ENCODE results near the gene YJEFN3.

YJEFN3 gene

GRCh38 chr19:19498255-19498991 is 30.3 kb upstream of the YJEFN3 start:
- DNase-seq: no peak

GRCh38 chr19:19499272-19499995 is 29.3 kb upstream of the YJEFN3 start:
- no peak for DNase-seq

DNA sequence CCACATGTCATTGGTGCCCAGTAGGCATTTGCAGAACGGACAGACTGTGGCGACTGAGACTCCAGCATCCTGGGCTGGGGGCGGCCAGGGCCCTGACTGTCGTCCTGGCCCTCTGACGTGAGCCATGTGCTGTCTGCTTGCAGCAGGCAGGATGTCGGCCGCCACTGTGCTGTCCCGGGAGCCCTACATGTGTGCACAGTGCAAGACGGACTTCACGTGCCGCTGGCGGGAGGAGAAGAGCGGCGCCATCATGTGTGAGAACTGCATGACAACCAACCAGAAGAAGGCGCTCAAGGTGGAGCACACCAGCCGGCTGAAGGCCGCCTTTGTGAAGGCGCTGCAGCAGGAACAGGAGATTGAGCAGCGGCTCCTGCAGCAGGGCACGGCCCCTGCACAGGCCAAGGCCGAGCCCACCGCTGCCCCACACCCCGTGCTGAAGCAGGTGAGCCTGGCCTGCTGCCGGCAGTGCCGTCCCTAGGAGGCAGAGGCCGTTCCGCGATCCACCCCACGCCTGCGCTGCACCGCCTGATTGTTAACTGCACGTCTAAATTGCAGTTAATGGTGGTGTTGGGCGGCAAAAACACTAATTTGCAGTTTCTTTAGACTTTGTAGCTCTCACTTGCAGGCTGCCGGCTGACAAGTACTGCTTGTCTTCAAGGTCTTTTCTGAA is 27.6 kb upstream of the YJEFN3 start:
- DNase-seq: no peak

DNA sequence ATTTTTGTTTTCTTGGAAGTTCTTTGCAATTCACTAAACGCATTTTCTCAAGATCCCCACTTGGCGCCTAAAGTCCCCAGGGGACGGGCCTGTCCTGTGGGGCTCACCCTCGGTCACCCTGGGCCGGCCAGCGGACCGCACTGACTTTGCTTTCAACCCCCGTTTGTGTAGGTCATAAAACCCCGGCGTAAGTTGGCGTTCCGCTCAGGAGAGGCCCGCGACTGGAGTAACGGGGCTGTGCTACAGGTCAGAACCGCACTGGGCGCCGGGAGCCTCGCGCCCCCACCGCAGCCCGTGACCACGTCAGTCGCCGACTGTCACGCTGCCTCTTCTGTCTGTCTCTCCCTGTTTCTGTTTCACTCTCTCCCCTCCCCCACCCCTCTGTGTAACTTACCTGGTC is 26.9 kb upstream of the YJEFN3 start:
- DNase-seq: no peak

GRCh38 chr19:19502281-19502680 is 26.4 kb upstream of the YJEFN3 start:
- DNase-seq: no peak

- DNase-seq: no peak
Observed at GRCh38 chr19:19502808-19503602, 25.7 kb upstream of the YJEFN3 start.

GRCh38 chr19:19504754-19505668 is 23.7 kb upstream of the YJEFN3 start:
- DNase-seq: no peak

DNA sequence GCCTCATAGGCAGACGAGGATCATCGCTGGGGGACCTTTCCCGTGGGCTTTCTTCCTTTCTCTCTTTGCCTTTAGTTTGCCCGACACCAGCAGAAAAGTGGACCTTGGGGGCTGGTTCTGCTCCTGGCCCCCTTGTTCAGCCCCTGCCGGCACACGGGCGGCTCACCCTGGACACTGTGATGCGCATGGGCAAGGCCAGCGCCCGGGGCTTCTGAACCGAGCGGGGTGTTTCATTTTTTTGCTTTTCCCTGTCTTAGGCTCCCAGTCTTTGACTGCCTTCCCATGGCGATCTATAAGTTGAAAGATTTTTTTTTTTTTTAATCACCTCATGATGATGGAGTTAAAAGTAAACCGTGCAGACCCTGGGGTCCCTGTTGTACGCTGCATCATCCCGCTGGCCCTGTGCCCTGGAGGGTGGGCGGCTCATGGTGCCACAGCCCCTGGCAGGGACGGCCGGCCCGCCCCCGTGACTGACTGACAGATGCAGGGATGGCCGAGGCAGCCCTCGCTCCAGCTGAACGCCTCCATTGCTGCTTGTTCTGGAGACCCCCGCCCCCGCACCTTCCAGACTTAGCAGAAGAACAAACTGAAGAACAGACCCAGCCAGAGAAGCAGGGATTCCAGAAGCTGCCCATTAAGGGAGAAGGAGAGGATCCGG is 22.9 kb upstream of the YJEFN3 start:
- no peak for DNase-seq

GRCh38 chr19:19506592-19506991 is 22.1 kb upstream of the YJEFN3 start:
- DNase-seq: no peak

DNA sequence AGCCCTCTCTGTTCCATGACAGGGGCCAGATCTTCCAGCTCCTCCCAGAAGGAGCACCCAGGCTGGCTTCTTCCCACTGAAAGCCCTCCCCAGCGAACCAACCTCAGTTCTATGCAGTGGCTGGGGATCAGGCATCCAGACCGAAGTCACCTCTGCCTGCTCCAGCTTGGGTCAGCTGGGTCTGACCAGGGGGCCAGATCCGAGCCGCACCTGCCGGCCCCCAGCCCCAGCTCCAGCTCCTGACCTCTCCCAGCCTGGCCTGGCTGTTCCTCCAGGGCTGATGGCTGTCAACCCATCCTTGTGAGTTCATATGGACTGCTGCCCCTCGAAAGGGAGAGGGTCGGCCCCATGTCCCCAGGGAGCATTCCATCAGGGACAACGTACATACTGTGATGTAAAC is 21.4 kb upstream of the YJEFN3 start:
- DNase-seq: no peak

DNA sequence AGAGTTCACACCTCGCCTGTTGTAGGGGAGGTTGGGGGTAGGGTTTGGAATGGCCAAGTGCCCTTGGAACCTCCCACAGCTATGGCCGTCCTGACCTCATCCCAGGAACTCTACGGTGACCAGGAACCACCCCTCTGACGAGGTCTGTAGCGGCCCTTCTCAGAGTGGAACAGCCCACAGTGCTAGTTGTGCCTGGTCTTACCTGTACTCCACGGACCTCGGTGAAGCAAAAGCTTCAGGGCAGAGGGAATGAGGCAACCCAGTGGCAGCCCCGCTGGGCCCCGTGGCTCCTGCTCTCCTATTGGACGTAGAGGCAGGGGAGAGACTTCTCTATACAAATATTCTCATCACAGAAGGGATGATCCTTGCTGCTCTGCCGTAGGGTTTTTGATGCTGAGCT is 20.5 kb upstream of the YJEFN3 start:
- no peak for DNase-seq

GRCh38 chr19:19510432-19510831 is 18.3 kb upstream of the YJEFN3 start:
- no peak for DNase-seq

DNA sequence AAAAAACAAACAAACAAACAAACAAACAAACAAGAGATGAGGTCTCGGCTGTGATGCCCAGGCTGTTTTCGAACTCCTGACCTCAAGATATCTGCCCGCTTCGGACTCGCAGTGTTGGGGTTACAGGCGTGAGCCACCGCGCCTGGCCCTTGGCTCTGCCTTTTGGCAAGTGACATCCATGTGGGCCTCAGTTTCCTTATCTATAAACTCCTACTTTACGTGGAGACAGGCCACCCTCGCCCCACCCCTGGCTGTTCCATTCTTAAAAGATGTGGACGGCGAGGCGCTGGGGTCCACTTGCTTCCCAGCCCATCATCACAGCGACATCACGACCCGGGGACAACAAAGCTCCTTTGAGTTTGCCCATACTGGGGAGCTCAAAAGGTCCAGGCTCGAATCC is 15.0 kb upstream of the YJEFN3 start:
- no peak for DNase-seq

GRCh38 chr19:19514215-19514657 is 14.5 kb upstream of the YJEFN3 start:
- no peak for DNase-seq

GRCh38 chr19:19514881-19515641 is 13.7 kb upstream of the YJEFN3 start, which contains the start of gene TSSK6:
Gene TSSK6, minus strand, starts transcription at chr19:19515548. Its CDS starts 121 bp downstream, at chr19:19515427.
- no peak for DNase-seq

- peak; percentile 92 for DNase-seq
Observed at GRCh38 chr19:19515642-19516519, 12.8 kb upstream of the YJEFN3 start, which contains the start of gene NDUFA13. Gene NDUFA13, plus strand, starts transcription at chr19:19516225. Its CDS starts 14 bp downstream, at chr19:19516239.

GRCh38 chr19:19517235-19517619 is 11.5 kb upstream of the YJEFN3 start:
- DNase-seq: no peak

GRCh38 chr19:19520989-19521388 is 7.7 kb upstream of the YJEFN3 start:
- DNase-seq: no peak

DNA sequence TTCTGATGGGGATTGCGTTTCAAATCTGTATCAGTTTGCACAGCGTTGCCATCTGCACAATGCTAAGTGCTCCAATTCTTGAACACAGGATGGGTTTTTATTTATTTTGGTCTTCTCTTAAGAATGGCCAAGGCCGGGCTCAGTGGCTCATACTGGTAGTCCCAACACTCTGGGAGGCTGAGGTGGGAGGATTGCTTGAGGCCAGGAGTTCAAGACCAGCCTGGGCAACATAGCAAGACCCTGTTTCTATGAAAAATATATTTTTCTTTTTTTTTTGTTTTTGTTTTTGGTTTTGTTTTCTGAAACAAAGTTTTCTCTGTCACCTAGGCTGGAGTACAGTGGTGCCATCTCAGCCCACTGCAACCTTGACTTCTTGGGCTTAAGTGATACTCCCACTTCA is 5.5 kb upstream of the YJEFN3 start:
- no peak for DNase-seq
